CD4-positive, alpha-beta T cell treated with Interleukin-10 for 1 hour (primary cell): ENCODE data around the gene TBC1D20.

ENCODE experiments used
- DNase-seq: peaks from one replicate; pipeline ENCODE4 v3.0.0-alpha.2; 2020

The TBC1D20 gene

GRCh38 chr20:437787-438486, 24.4 kb downstream of the TBC1D20 start:
- DNase-seq: peak; percentile 14

- no peak for DNase-seq
These were observed 25.9 kb downstream of the TBC1D20 start for GRCh38 chr20:436476-436875.

GRCh38 chr20:435558-435957, 26.8 kb downstream of the TBC1D20 start:
- no peak for DNase-seq

GRCh38 chr20:434661-435419, 27.5 kb downstream of the TBC1D20 start:
- DNase-seq: no peak

- DNase-seq: no peak
These were observed 28.1 kb downstream of the TBC1D20 start for GRCh38 chr20:434221-434620.

GRCh38 chr20:433300-433975, 28.9 kb downstream of the TBC1D20 start:
- DNase-seq: peak; percentile 72

GRCh38 chr20:432677-433299, 29.5 kb downstream of the TBC1D20 start:
- DNase-seq: no peak

GRCh38 chr20:432208-432607, 30.1 kb downstream of the TBC1D20 start:
- DNase-seq: no peak

- peak; percentile 36 for DNase-seq
These were observed 31.1 kb downstream of the TBC1D20 start for GRCh38 chr20:431012-431904.

GRCh38 chr20:430091-430999, 32.0 kb downstream of the TBC1D20 start:
- no peak for DNase-seq

GRCh38 chr20:428658-429200, 33.6 kb downstream of the TBC1D20 start:
- no peak for DNase-seq

GRCh38 chr20:427849-428657, 34.3 kb downstream of the TBC1D20 start:
- no peak for DNase-seq

- no peak for DNase-seq
These were observed 34.9 kb downstream of the TBC1D20 start for GRCh38 chr20:427401-427800.

- no peak for DNase-seq
These were observed 35.8 kb downstream of the TBC1D20 start for GRCh38 chr20:426566-426965.

GRCh38 chr20:421685-422250, 40.6 kb downstream of the TBC1D20 start:
- DNase-seq: no peak

GRCh38 chr20:420721-421574, 41.4 kb downstream of the TBC1D20 start:
- DNase-seq: no peak

- DNase-seq: no peak
These were observed 42.1 kb downstream of the TBC1D20 start for GRCh38 chr20:420166-420620.

- no peak for DNase-seq
These were observed 42.7 kb downstream of the TBC1D20 start for GRCh38 chr20:419556-420165.
